HepG2 (cell line): ENCODE measurements around the gene RHBDL1. TPM values are rescaled to one million over a fixed set of nuclear protein-coding genes. Genes with fewer than 3 reads are reported as not detected.

Experiments
- ATAC-seq: fragments of 200-7000 bp; cut with Tn5 transposase; 3 replicates; pipeline ENCODE4 v1.9.1; 2020; ENCODE audit warnings: mild to moderate bottlenecking, moderate library complexity
- BruUV-seq: library from RNA; stranded (reverse); fragments of 400-500 nt; replicated peaks from 2 replicates; lab custom pipeline; 2021; lab: Mats Ljungman, UMichigan
- CTCF ChIA-PET: fragments of 300-600 bp; formaldehyde crosslinking; extraction: SDS; loops from one replicate; lab custom pipeline; 2021; ENCODE audit warnings: low total read pairs, inconsistent platforms, low intra/inter-chr PET ratio; lab: Yijun Ruan, JAX
- POLR2A ChIA-PET: fragments of 350-600 bp; sonication (Branson Sonifier 250); formaldehyde crosslinking; loops from one replicate; lab custom pipeline; 2020; ENCODE audit warnings: antibody characterized with exemption, inconsistent platforms; lab: Yijun Ruan, JAX
- DNase-seq: peaks from one replicate; pipeline ENCODE4 v3.0.0-alpha.2; 2015; ENCODE audit warnings: low spot score
- FAIRE-seq: peaks from 3 replicates; lab custom pipeline; 2011; peaks lifted over from hg19 to GRCh38; lab: Jason Lieb, UNC
- H2AFZ ChIP-seq: one replicate; pipeline ENCODE4 v1.6.1; 2011; ENCODE audit warnings: low read length, inconsistent platforms
- H3K27ac ChIP-seq: fragments of 300-600 bp; 3 replicates; pipeline ENCODE4 v1.8.0; 2011; ENCODE audit warnings: mixed run types, mild to moderate bottlenecking, mixed read lengths, low read length, inconsistent platforms; ENCODE audit not compliant: insufficient read depth; ENCODE audit errors: extremely low read length
- H3K27me3 ChIP-seq, 2 experiments: fragments of 200-600 bp in 1 of 2; 2 replicates in 1 of 2; 3 replicates in 1 of 2; pipeline versions ENCODE4 v1.6.0 to v1.8.0; 2011; ENCODE audit warnings: low read length in 2 of 2, mild to moderate bottlenecking in 2 of 2, moderate library complexity in 2 of 2, inconsistent platforms in 1 of 2; ENCODE audit not compliant: insufficient read depth in 2 of 2, control insufficient read depth in 1 of 2
- H3K36me3 ChIP-seq, 2 experiments: fragments of 200-600 bp in 1 of 2; replicated peaks in 1 of 2; 2 replicates in 1 of 2; 3 replicates in 1 of 2; pipeline versions ENCODE4 v1.5.1 to v1.8.0; 2011; ENCODE audit warnings: low read length in 2 of 2, inconsistent platforms in 1 of 2; ENCODE audit not compliant: insufficient read depth in 2 of 2, control insufficient read depth in 1 of 2
- H3K4me1 ChIP-seq: 2 replicates; pipeline ENCODE4 v1.5.1; 2012; ENCODE audit warnings: low read length, inconsistent platforms; ENCODE audit not compliant: insufficient read depth
- H3K4me2 ChIP-seq: 2 replicates; pipeline ENCODE4 v1.6.0; 2011; ENCODE audit warnings: low read depth, low read length, inconsistent platforms
- H3K4me3 ChIP-seq, 3 experiments: fragments of 200-600 bp in 1 of 3; sonication (generic), shearing (Covaris generic) in 1 of 3; replicated peaks in 1 of 3; 2 replicates each; pipeline ENCODE4 v1.5.1; 2011 to 2016; ENCODE audit warnings: low read length in 3 of 3, inconsistent platforms in 2 of 3, low read depth in 2 of 3, mild to moderate bottlenecking in 2 of 3, control low read depth in 1 of 3, mixed read lengths in 1 of 3; ENCODE audit not compliant: insufficient read depth in 1 of 3
- H3K79me2 ChIP-seq: one replicate; pipeline ENCODE4 v1.6.1; 2011; ENCODE audit warnings: low read length, inconsistent platforms; ENCODE audit not compliant: insufficient read depth
- H3K9ac ChIP-seq: 2 replicates; pipeline ENCODE4 v1.6.0; 2011; ENCODE audit warnings: mild to moderate bottlenecking, low read depth, low read length, inconsistent platforms; ENCODE audit not compliant: insufficient read depth
- H3K9me3 ChIP-seq: 2 replicates; pipeline ENCODE4 v1.5.1; 2012; ENCODE audit warnings: mild to moderate bottlenecking, low read length
- H4K20me1 ChIP-seq: 2 replicates; pipeline ENCODE4 v1.6.0; 2011; ENCODE audit warnings: inconsistent platforms, mild to moderate bottlenecking, low read length, moderate library complexity; ENCODE audit not compliant: insufficient read depth
- AGO2 ChIP-seq: fragments of 200-400 bp; formaldehyde crosslinking; optimal IDR thresholded peaks from 2 replicates; pipeline ENCODE3; 2017; ENCODE audit warnings: mild to moderate bottlenecking, low read depth, low read length, moderate library complexity
- CHD4 ChIP-seq: fragments of 200-600 bp; sonication (generic); IDR thresholded peaks from 2 replicates; pipeline ENCODE4 v1.7.0; 2017; ENCODE audit warnings: mild to moderate bottlenecking, low read length, borderline replicate concordance
- MAFK ChIP-seq, 2 experiments: IDR thresholded peaks in 1 of 2; conservative IDR thresholded peaks in 1 of 2; 2 replicates each; pipeline ENCODE4 v1.6.1; 2011; ENCODE audit warnings: improper control_type of control experiment in 2 of 2, low read length in 2 of 2
- NFATC3 ChIP-seq: sonication (generic); formaldehyde crosslinking; IDR thresholded peaks from 2 replicates; pipeline ENCODE4 v1.5.1; 2020; ENCODE audit warnings: mild to moderate bottlenecking, missing genetic modification reagents
- RBFOX2 ChIP-seq: fragments of 200-400 bp; formaldehyde crosslinking; IDR thresholded peaks from 2 replicates; pipeline ENCODE4 v1.6.1; 2017; ENCODE audit warnings: low read depth, mild to moderate bottlenecking, low read length
- SNRNP70 ChIP-seq: fragments of 200-400 bp; formaldehyde crosslinking; IDR thresholded peaks from 2 replicates; pipeline ENCODE4 v1.6.1; 2017; ENCODE audit warnings: mild to moderate bottlenecking, low read depth, low read length, moderate library complexity
- TP53 ChIP-seq: sonication (generic); formaldehyde crosslinking; conservative IDR thresholded peaks from 2 replicates; pipeline ENCODE4 v1.4.0; 2020; ENCODE audit warnings: missing genetic modification reagents
- ZFYVE20 ChIP-seq: sonication (generic); formaldehyde crosslinking; IDR thresholded peaks from 2 replicates; pipeline ENCODE4 v1.8.0; 2023; ENCODE audit warnings: low read depth, mild to moderate bottlenecking, moderate library complexity, missing genetic modification reagents, borderline replicate concordance
- ZNF12 ChIP-seq: sonication (generic); formaldehyde crosslinking; IDR thresholded peaks from 2 replicates; pipeline ENCODE4 v1.5.0; 2020; ENCODE audit warnings: missing genetic modification reagents
- ZNF678 ChIP-seq: sonication (generic); formaldehyde crosslinking; IDR thresholded peaks from 2 replicates; pipeline ENCODE4 v1.4.0; 2020; ENCODE audit warnings: mild to moderate bottlenecking, missing genetic modification reagents
- ZNF784 ChIP-seq: sonication (generic); formaldehyde crosslinking; IDR thresholded peaks from 2 replicates; pipeline ENCODE4 v1.5.1; 2020; ENCODE audit warnings: missing genetic modification reagents, mild to moderate bottlenecking, borderline replicate concordance
- WGBS: methylation state at CpG from one replicate; pipeline ENCODE4 v1.1.6; 2017; ENCODE audit warnings: low lambda C conversion rate; 5-methylcytosine and 5-hydroxymethylcytosine counted together
- in situ Hi-C: cut with HindIII; loops from 2 replicates; pipeline ENCODE4 v1.10.0; 2017; ENCODE audit warnings: low pct_unique_long_range_greater_than_20kb; ENCODE audit not compliant: extremely low pct_ligation_motif_present
- intact Hi-C: fragments of 100-400 bp; cut with micrococcal nuclease; formaldehyde crosslinking; loops from one replicate; pipeline ENCODE4 v1.10.0; 2022; ENCODE audit not compliant: unreplicated experiment
- polyA plus RNA-seq, 8 experiments: library from polyadenylated mRNA; depleted of rRNA in 3 of 8; stranded (reverse) in 7 of 8; unstranded in 1 of 8; fragments of >200 nt; fragmentation: Illumina TruSeq in 4 of 8; extraction: Trizol in 4 of 8; gene quantifications; 2 replicates each; pipeline versions ENCODE4 v1.2.1 to v1.2.3, GENCODE V29; 2011 to 2016; ENCODE audit warnings: low read depth in 4 of 8, missing spikeins in 1 of 8, mixed read lengths in 1 of 8; ENCODE audit not compliant: insufficient read depth in 1 of 8
- total RNA-seq, 5 experiments: library from RNA; depleted of rRNA; stranded (reverse); fragments of >200 nt; fragmentation: Illumina TruSeq; extraction: Trizol; gene quantifications; 2 replicates each; pipeline ENCODE4 v1.2.3, GENCODE V29; 2016; ENCODE audit warnings: low read depth in 1 of 5

RHBDL1 gene
- total and polyA plus RNA-seq, 2 of the 13 experiments (the other 11 are each of a cell fraction or from before 2014, with no cell fraction given) = 1.8 to 3.8 TPM

DNA sequence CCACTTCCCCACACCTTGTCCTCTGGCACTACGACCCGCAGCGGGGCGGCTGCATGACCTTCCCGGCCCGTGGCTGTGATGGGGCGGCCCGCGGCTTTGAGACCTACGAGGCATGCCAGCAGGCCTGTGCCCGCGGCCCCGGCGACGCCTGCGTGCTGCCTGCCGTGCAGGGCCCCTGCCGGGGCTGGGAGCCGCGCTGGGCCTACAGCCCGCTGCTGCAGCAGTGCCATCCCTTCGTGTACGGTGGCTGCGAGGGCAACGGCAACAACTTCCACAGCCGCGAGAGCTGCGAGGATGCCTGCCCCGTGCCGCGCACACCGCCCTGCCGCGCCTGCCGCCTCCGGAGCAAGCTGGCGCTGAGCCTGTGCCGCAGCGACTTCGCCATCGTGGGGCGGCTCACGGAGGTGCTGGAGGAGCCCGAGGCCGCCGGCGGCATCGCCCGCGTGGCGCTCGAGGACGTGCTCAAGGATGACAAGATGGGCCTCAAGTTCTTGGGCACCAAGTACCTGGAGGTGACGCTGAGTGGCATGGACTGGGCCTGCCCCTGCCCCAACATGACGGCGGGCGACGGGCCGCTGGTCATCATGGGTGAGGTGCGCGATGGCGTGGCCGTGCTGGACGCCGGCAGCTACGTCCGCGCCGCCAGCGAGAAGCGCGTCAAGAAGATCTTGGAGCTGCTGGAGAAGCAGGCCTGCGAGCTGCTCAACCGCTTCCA is 42.0 kb upstream of the RHBDL1 start (continued):
- TF ChIP-seq MAFK (conservative IDR thresholded peaks at IDR 0.05 in 1 of 2, IDR thresholded peaks at IDR 0.05 in 1 of 2; ENCODE audit: low read length in 2 of 2) (no peak), CHD4 (no peak)

GRCh38 chr16:634051-634670 is 41.3 kb upstream of the RHBDL1 start:
- H4K20me1 ChIP-seq = no peaks in the 10 kb centered on the region
- ATAC-seq (no peak), FAIRE-seq (no peak), DNase-seq (no peak)
- no peaks in the 10 kb centered on the region for H3K9me3 ChIP-seq
- WGBS = 95% methylated on average over 6 of the region's 22 CpGs
- H2AFZ ChIP-seq = no peak overlapping the region
- peaks cover 6% of the 10 kb centered on the region for H3K79me2 ChIP-seq
- POLR2A ChIA-PET = no interaction called here
- TF ChIP-seq TP53 = no peak
- no peak for TF ChIP-seq ZNF784 (CRISPR knock-in tag)
- TF ChIP-seq ZFYVE20 (CRISPR knock-in tag) = no peak
- TF ChIP-seq NFATC3 (CRISPR knock-in tag) = no peak
- TF ChIP-seq SNRNP70 = no peak
- no peak for TF ChIP-seq ZNF12 (CRISPR knock-in tag)
- TF ChIP-seq RBFOX2 = peak; percentile 38; the same call in 1 of the 2 replicates
- TF ChIP-seq ZNF678 (CRISPR knock-in tag) = no peak
- TF ChIP-seq AGO2 = peak; percentile 64
- intact Hi-C loops = no loop called here
- H3K27me3 ChIP-seq = no peaks in the 10 kb centered on the region
- CTCF ChIA-PET = no interaction called here
- H3K36me3 ChIP-seq = no peaks in the 10 kb centered on the region; a peak in 1 of 5 replicates
- no peak overlapping the region for H3K4me3 ChIP-seq
- H3K4me1 ChIP-seq = peaks cover 38% of the 10 kb centered on the region
- no TSS peak for BruUV-seq
- H3K4me2 ChIP-seq = no peak overlapping the region
- in situ Hi-C loops = no loop called here
- no peak overlapping the region for H3K9ac ChIP-seq
- no peak overlapping the region for H3K27ac ChIP-seq
